Measurements from ENCODE around the gene ACOX1. TPM values are rescaled to one million over a fixed set of nuclear protein-coding genes. Genes with fewer than 3 reads are reported as not detected.

Gene ACOX1
- total and polyA plus RNA-seq, 2 of the 13 experiments (the other 11 are each of a cell fraction or from before 2014, with no cell fraction given): 86.4 to 120 TPM

DNA sequence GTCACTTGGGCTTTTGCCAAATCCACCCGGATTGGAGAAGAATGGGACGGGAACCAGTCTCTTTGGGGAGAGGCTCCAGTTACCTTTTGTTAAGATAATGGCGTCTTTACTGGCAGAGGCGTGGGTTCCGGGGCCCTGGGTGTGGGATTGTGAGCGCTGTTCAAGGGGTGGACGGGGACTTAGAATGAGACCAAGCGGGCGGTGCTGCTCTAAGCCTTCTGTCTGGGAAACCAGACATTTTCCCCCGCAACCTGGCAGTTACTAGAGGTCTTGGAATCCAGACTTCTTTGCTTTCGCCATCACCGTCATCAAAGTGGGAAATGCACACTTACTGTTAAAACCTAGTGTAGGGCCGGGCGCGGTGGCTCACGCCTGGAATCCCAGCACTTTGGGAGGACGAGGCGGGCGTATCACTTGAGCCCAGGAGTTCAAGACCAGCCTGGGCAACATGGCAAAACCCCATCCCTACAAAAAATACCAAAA, 780 bp upstream of the ACOX1 start:
- BruUV-seq (replicated peaks): TSS peak; percentile 76
- DNase-seq (ENCODE audit: low spot score) (no peak), ATAC-seq (peak; percentile 53), FAIRE-seq (no peak)
- POLR2A ChIA-PET: interaction anchor here (1.0 to 11.5 kb wide), 3 partner anchors 19 to 103 kb away, joined by 3 to 481 read pairs (median 4); partner anchors contain the start of gene CDK3
- Histone ChIP-seq H3K4me2 (ENCODE audit: low read depth, low read length) (peak overlapping the region; percentile 87), H3K9me3 (ENCODE audit: low read length) (no peaks in the 10 kb centered on the region), H3K4me1 (ENCODE audit: insufficient read depth, low read length) (peaks cover 80% of the 10 kb centered on the region), H4K20me1 (ENCODE audit: insufficient read depth, low read length) (peaks cover 3% of the 10 kb centered on the region; the same call in 1 of the 2 replicates), H3K79me2 (ENCODE audit: insufficient read depth, low read length) (peaks cover 38% of the 10 kb centered on the region), H3K27ac (ENCODE audit: extremely low read length, insufficient read depth, low read length) (peak overlapping the region; percentile 99), H3K4me3 (replicated peaks in 1 of 3; ENCODE audit: insufficient read depth in 1 of 3, low read depth in 2 of 3, low read length in 3 of 3) (peak overlapping the region; percentile 74 to 98 (median 93)), H3K36me3 (replicated peaks in 1 of 2; ENCODE audit: control insufficient read depth in 1 of 2, insufficient read depth in 2 of 2, low read length in 2 of 2) (no peaks in the 10 kb centered on the region; a peak in 1 of 5 replicates), H3K27me3 (ENCODE audit: control insufficient read depth in 1 of 2, insufficient read depth in 2 of 2, low read length in 2 of 2) (no peaks in the 10 kb centered on the region; a peak in 1 of 5 replicates), H2AFZ (ENCODE audit: low read length) (no peak overlapping the region), H3K9ac (ENCODE audit: insufficient read depth, low read depth, low read length) (peak overlapping the region; percentile 91)
- CTCF ChIA-PET (ENCODE audit: low intra/inter-chr PET ratio, low total read pairs): interaction anchor here (1.4 kb wide), 1 partner anchor 26 kb away, joined by 4 read pairs; no protein-coding TSS in a partner anchor
- intact Hi-C loops (cut with micrococcal nuclease; ENCODE audit: unreplicated experiment): loop anchor here (1.0 to 2.0 kb wide), 3 partner anchors 14 to 75 kb away; partner anchors contain the start of gene MRPL38
- in situ Hi-C loops (cut with HindIII; ENCODE audit: extremely low pct_ligation_motif_present, low pct_unique_long_range_greater_than_20kb): no loop called here
- 1% methylated on average over 12 of the region's 19 CpGs for WGBS (ENCODE audit: low lambda C conversion rate)
- TF ChIP-seq RFXANK (CRISPR knock-in tag; IDR thresholded peaks at IDR 0.05) (no peak; the same call in 1 of the 2 replicates), ZNF251 (CRISPR knock-in tag; IDR thresholded peaks at IDR 0.05) (peak; percentile 50; the same call in 1 of the 2 replicates), HMGXB3 (CRISPR knock-in tag; IDR thresholded peaks at IDR 0.05; ENCODE audit: borderline replicate concordance) (no peak), POLR2AphosphoS5 (IDR thresholded peaks at IDR 0.05; ENCODE audit: low read depth, low read length) (no peak), CREM (IDR thresholded peaks at IDR 0.05) (no peak), CREM (CRISPR knock-in tag; IDR thresholded peaks at IDR 0.05) (no peak), ZNF652 (CRISPR knock-in tag; IDR thresholded peaks at IDR 0.05; ENCODE audit: borderline replicate concordance, low read depth) (no peak), PHF20 (CRISPR knock-in tag; IDR thresholded peaks at IDR 0.05) (no peak; the same call in 1 of the 2 replicates), ELF3 (CRISPR knock-in tag; IDR thresholded peaks at IDR 0.05) (no peak), NFKB2 (CRISPR knock-in tag; IDR thresholded peaks at IDR 0.05; ENCODE audit: borderline replicate concordance) (0 out of 2 replicates have a peak, but pooled peaks have one; percentile 42), DNMT1 (CRISPR knock-in tag; IDR thresholded peaks at IDR 0.05) (no peak), ZKSCAN5 (CRISPR knock-in tag; IDR thresholded peaks at IDR 0.05) (no peak), SAP130 (CRISPR knock-in tag; IDR thresholded peaks at IDR 0.05; ENCODE audit: low read depth) (peak; percentile 26), EEA1 (CRISPR knock-in tag; IDR thresholded peaks at IDR 0.05; ENCODE audit: borderline replicate concordance) (0 out of 2 replicates have a peak, but pooled peaks have one; percentile 39)
- TF ChIP-seq, protein P1, sequence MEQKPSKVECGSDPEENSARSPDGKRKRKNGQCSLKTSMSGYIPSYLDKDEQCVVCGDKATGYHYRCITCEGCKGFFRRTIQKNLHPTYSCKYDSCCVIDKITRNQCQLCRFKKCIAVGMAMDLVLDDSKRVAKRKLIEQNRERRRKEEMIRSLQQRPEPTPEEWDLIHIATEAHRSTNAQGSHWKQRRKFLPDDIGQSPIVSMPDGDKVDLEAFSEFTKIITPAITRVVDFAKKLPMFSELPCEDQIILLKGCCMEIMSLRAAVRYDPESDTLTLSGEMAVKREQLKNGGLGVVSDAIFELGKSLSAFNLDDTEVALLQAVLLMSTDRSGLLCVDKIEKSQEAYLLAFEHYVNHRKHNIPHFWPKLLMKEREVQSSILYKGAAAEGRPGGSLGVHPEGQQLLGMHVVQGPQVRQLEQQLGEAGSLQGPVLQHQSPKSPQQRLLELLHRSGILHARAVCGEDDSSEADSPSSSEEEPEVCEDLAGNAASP (CRISPR knock-in tag; IDR thresholded peaks at IDR 0.05; ENCODE audit: borderline replicate concordance): no peak; the same call in 1 of the 2 replicates
- TF ChIP-seq, protein P2, sequence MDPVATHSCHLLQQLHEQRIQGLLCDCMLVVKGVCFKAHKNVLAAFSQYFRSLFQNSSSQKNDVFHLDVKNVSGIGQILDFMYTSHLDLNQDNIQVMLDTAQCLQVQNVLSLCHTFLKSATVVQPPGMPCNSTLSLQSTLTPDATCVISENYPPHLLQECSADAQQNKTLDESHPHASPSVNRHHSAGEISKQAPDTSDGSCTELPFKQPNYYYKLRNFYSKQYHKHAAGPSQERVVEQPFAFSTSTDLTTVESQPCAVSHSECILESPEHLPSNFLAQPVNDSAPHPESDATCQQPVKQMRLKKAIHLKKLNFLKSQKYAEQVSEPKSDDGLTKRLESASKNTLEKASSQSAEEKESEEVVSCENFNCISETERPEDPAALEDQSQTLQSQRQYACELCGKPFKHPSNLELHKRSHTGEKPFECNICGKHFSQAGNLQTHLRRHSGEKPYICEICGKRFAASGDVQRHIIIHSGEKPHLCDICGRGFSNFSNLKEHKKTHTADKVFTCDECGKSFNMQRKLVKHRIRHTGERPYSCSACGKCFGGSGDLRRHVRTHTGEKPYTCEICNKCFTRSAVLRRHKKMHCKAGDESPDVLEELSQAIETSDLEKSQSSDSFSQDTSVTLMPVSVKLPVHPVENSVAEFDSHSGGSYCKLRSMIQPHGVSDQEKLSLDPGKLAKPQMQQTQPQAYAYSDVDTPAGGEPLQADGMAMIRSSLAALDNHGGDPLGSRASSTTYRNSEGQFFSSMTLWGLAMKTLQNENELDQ (CRISPR knock-in tag; IDR thresholded peaks at IDR 0.05; ENCODE audit: borderline replicate concordance): no peak
